H9 (cell line): ENCODE measurements around the gene CAMTA1. TPM values are rescaled to one million over a fixed set of nuclear protein-coding genes. Genes with fewer than 3 reads are reported as not detected.

Experiments
- DNase-seq: peaks from one replicate; pipeline ENCODE4 v3.0.0-alpha.2; 2017
- H2AFZ ChIP-seq: one replicate; pipeline ENCODE4 v1.6.1; 2013; ENCODE audit warnings: mild to moderate bottlenecking, low read length, control low read depth, moderate library complexity
- H2AK5ac ChIP-seq: 2 replicates; pipeline ENCODE4 v1.6.1; 2013; ENCODE audit warnings: low read length, control low read depth, mixed read lengths; ENCODE audit not compliant: insufficient read length
- H2BK120ac ChIP-seq: one replicate; pipeline ENCODE4 v1.6.1; 2013; ENCODE audit warnings: low read depth, mild to moderate bottlenecking, low read length, control low read depth, inconsistent platforms; ENCODE audit not compliant: poor library complexity, severe bottlenecking
- H2BK12ac ChIP-seq: 2 replicates; pipeline ENCODE4 v1.6.1; 2013; ENCODE audit warnings: low read length, control low read depth, mixed read lengths, low read depth; ENCODE audit not compliant: insufficient read length
- H2BK15ac ChIP-seq: 2 replicates; pipeline ENCODE4 v1.6.1; 2013; ENCODE audit warnings: low read depth, low read length, control low read depth
- H2BK20ac ChIP-seq: one replicate; pipeline ENCODE4 v1.6.1; 2013; ENCODE audit warnings: low read depth, mild to moderate bottlenecking, low read length, control low read depth, inconsistent platforms; ENCODE audit not compliant: poor library complexity, severe bottlenecking
- H2BK5ac ChIP-seq: 2 replicates; pipeline ENCODE4 v1.6.1; 2013; ENCODE audit warnings: low read length, control low read depth, mixed read lengths; ENCODE audit not compliant: insufficient read length
- H3K14ac ChIP-seq: 2 replicates; pipeline ENCODE4 v1.6.1; 2013; ENCODE audit warnings: low read length, control low read depth; ENCODE audit not compliant: insufficient read depth
- H3K18ac ChIP-seq: 2 replicates; pipeline ENCODE4 v1.6.1; 2013; ENCODE audit warnings: low read depth, mild to moderate bottlenecking, mixed read lengths, low read length, control low read depth; ENCODE audit not compliant: insufficient read length
- H3K23ac ChIP-seq: 2 replicates; pipeline ENCODE4 v1.6.1; 2013; ENCODE audit warnings: low read length, control low read depth, mixed read lengths, low read depth; ENCODE audit not compliant: insufficient read length
- H3K23me2 ChIP-seq: 2 replicates; pipeline ENCODE4 v1.6.1; 2013; ENCODE audit warnings: low read depth, mild to moderate bottlenecking, mixed read lengths, low read length, control low read depth; ENCODE audit not compliant: insufficient read length, poor library complexity, severe bottlenecking
- H3K27ac ChIP-seq: 2 replicates; pipeline ENCODE4 v1.5.1; 2013; ENCODE audit warnings: low read length, control low read depth, mixed read lengths, low read depth; ENCODE audit not compliant: insufficient read length
- H3K27me3 ChIP-seq: 2 replicates; pipeline ENCODE4 v1.6.1; 2013; ENCODE audit warnings: low read length, control low read depth, inconsistent platforms; ENCODE audit not compliant: insufficient read depth
- H3K4ac ChIP-seq: 2 replicates; pipeline ENCODE4 v1.6.1; 2013; ENCODE audit warnings: low read depth, mild to moderate bottlenecking, control low read depth, inconsistent platforms, low read length, moderate library complexity
- H3K4me1 ChIP-seq: 2 replicates; pipeline ENCODE4 v1.6.1; 2013; ENCODE audit warnings: low read length, control low read depth, inconsistent platforms; ENCODE audit not compliant: insufficient read depth
- H3K4me2 ChIP-seq: 2 replicates; pipeline ENCODE4 v1.6.1; 2013; ENCODE audit warnings: low read length, control low read depth, mixed read lengths; ENCODE audit not compliant: insufficient read length, insufficient read depth
- H3K56ac ChIP-seq: 2 replicates; pipeline ENCODE4 v1.6.1; 2013; ENCODE audit warnings: low read depth, mild to moderate bottlenecking, mixed read lengths, low read length, control low read depth; ENCODE audit not compliant: insufficient read length
- H3K79me1 ChIP-seq: 2 replicates; pipeline ENCODE4 v1.6.1; 2013; ENCODE audit warnings: low read depth, mild to moderate bottlenecking, moderate library complexity, low read length, control low read depth, inconsistent platforms; ENCODE audit not compliant: insufficient read depth, poor library complexity, severe bottlenecking
- H3K79me2 ChIP-seq: 2 replicates; pipeline ENCODE4 v1.6.1; 2013; ENCODE audit warnings: low read length, control low read depth, inconsistent platforms; ENCODE audit not compliant: insufficient read depth
- H3K9ac ChIP-seq: 2 replicates; pipeline ENCODE4 v1.6.1; 2013; ENCODE audit warnings: low read length, control low read depth, mixed read lengths; ENCODE audit not compliant: insufficient read length; ENCODE audit errors: extremely low read depth
- H3K9me3 ChIP-seq: one replicate; pipeline ENCODE4 v1.6.1; 2013; ENCODE audit warnings: low read depth, low read length, inconsistent platforms; ENCODE audit not compliant: control insufficient read depth
- H3T11ph ChIP-seq: one replicate; pipeline ENCODE4 v1.6.1; 2013; ENCODE audit warnings: mild to moderate bottlenecking, low read length, control low read depth, inconsistent platforms
- H4K20me1 ChIP-seq: one replicate; pipeline ENCODE4 v1.6.1; 2013; ENCODE audit not compliant: control insufficient read depth, insufficient read length, insufficient read depth
- H4K5ac ChIP-seq: 2 replicates; pipeline ENCODE4 v1.6.1; 2013; ENCODE audit warnings: low read depth, mild to moderate bottlenecking, mixed read lengths, low read length, control low read depth; ENCODE audit not compliant: insufficient read length
- H4K8ac ChIP-seq: replicated peaks from 2 replicates; pipeline ENCODE4 v1.6.1; 2013; ENCODE audit warnings: low read length, control low read depth, mixed read lengths, low read depth; ENCODE audit not compliant: insufficient read length
- H4K91ac ChIP-seq: 2 replicates; pipeline ENCODE4 v1.6.1; 2013; ENCODE audit warnings: low read depth, mild to moderate bottlenecking, moderate library complexity, mixed read lengths, low read length, control low read depth; ENCODE audit not compliant: insufficient read length
- H3K27ac Mint-ChIP-seq, 3 experiments: 2 replicates in 2 of 3; 3 replicates in 1 of 3; pipeline ENCODE4 v1.8.0; 2020 to 2021; ENCODE audit warnings: mixed read lengths in 3 of 3, mild to moderate bottlenecking in 1 of 3, moderate library complexity in 1 of 3
- H3K27me3 Mint-ChIP-seq: 2 replicates; pipeline ENCODE4 v1.8.0; 2021; ENCODE audit warnings: low read depth, mild to moderate bottlenecking, moderate library complexity, mixed read lengths
- H3K36me3 Mint-ChIP-seq, 3 experiments: 2 replicates in 2 of 3; 3 replicates in 1 of 3; pipeline ENCODE4 v1.8.0; 2020 to 2021; ENCODE audit warnings: low read depth in 3 of 3, mixed read lengths in 3 of 3; ENCODE audit not compliant: insufficient read depth in 1 of 3
- H3K4me1 Mint-ChIP-seq, 2 experiments: 2 replicates each; pipeline ENCODE4 v1.8.0; 2020; ENCODE audit warnings: mixed read lengths in 2 of 2
- H3K4me3 Mint-ChIP-seq, 2 experiments: 2 replicates in 1 of 2; 3 replicates in 1 of 2; pipeline ENCODE4 v1.8.0; 2020 to 2021; ENCODE audit warnings: mild to moderate bottlenecking in 2 of 2, mixed read lengths in 2 of 2, moderate library complexity in 1 of 2
- H3K9me3 Mint-ChIP-seq, 2 experiments: 2 replicates in 1 of 2; 3 replicates in 1 of 2; pipeline ENCODE4 v1.8.0; 2020; ENCODE audit warnings: mild to moderate bottlenecking in 2 of 2, mixed read lengths in 2 of 2, moderate library complexity in 1 of 2
- CTCF ChIP-seq: fragments of 200-600 bp; sonication (generic); conservative IDR thresholded peaks from 3 replicates; pipeline ENCODE4 v1.8.0; 2021; ENCODE audit warnings: antibody characterized with exemption, mild to moderate bottlenecking
- WGBS: extraction: QIAGEN DNeasy Blood & Tissue Kit; methylation state at CpG from one replicate; pipeline ENCODE4 v1.1.7; 2013; ENCODE audit warnings: missing lambda C conversion rate, low lambda C conversion rate, mixed read lengths; ENCODE audit not compliant: insufficient read length; ENCODE audit errors: extremely low coverage; 5-methylcytosine and 5-hydroxymethylcytosine counted together
- total RNA-seq: library from RNA; stranded (reverse); gene quantifications from 2 replicates; pipeline ENCODE4 v1.2.1, GENCODE V29; 2021

CAMTA1 gene
- total RNA-seq, 1 experiment from 2014 or later: 115 TPM

- no peaks in the 10 kb centered on the region for H3K9me3 ChIP-seq
- no peak overlapping the region for H3T11ph ChIP-seq
- H4K8ac ChIP-seq: no peak overlapping the region
- Mint-ChIP-seq H3K36me3 (no peaks in the 10 kb centered on the region), H3K27me3 (no peaks in the 10 kb centered on the region), H3K4me3 (no peak overlapping the region), H3K4me1 (peaks cover 0 to 16% of the 10 kb centered on the region in 2 experiments; a peak in 2 of 4 replicates), H3K27ac (no peak overlapping the region; a peak in 1 of 7 replicates), H3K9me3 (no peaks in the 10 kb centered on the region; a peak in 1 of 5 replicates)
- no peak overlapping the region for H3K4ac ChIP-seq
- no peak overlapping the region for H2BK120ac ChIP-seq
- H3K4me1 ChIP-seq: no peaks in the 10 kb centered on the region
- H3K23me2 ChIP-seq: no peaks in the 10 kb centered on the region
- H3K79me2 ChIP-seq: no peaks in the 10 kb centered on the region
- H4K5ac ChIP-seq: no peak overlapping the region
- no peak overlapping the region for H2BK5ac ChIP-seq
- no peak overlapping the region for H2BK20ac ChIP-seq
- H3K14ac ChIP-seq: no peak overlapping the region
- no CpG with 5 or more reads among the region's 5 CpGs for WGBS
- no peak overlapping the region for H3K18ac ChIP-seq
- H3K56ac ChIP-seq: no peak overlapping the region
- H4K20me1 ChIP-seq: no peaks in the 10 kb centered on the region
- peak; percentile 6 for DNase-seq
- H3K27me3 ChIP-seq: no peaks in the 10 kb centered on the region
- H3K9ac ChIP-seq: no peak overlapping the region
- no peak overlapping the region for H3K23ac ChIP-seq
- no peak overlapping the region for H3K4me2 ChIP-seq
- no peak overlapping the region for H2AFZ ChIP-seq
- no peak overlapping the region for H2BK15ac ChIP-seq
- no peak for TF ChIP-seq CTCF
- H4K91ac ChIP-seq: no peak overlapping the region
- H2AK5ac ChIP-seq: no peak overlapping the region
- no peaks in the 10 kb centered on the region for H3K79me1 ChIP-seq
- H3K27ac ChIP-seq: no peak overlapping the region
- H2BK12ac ChIP-seq: no peak overlapping the region
Observed at GRCh38 chr1:7313826-7314225, 528.6 kb downstream of the CAMTA1 start.
